Parathyroid adenoma (tissue), 2 donors: Measurements from ENCODE around the gene CEP112.

Experiments
- H2AFZ ChIP-seq: fragments of 300-600 bp; sonication (generic); one replicate; pipeline ENCODE4 v1.7.0; 2017; ENCODE audit warnings: antibody characterized with exemption, mild to moderate bottlenecking
- H3K27ac ChIP-seq: fragments of 300-600 bp; sonication (generic); one replicate; pipeline ENCODE4 v1.7.0; 2017
- H3K27me3 ChIP-seq: fragments of 300-600 bp; sonication (generic); one replicate; pipeline ENCODE4 v1.7.0; 2017; ENCODE audit warnings: low read length; ENCODE audit not compliant: control insufficient read depth, insufficient read depth
- H3K36me3 ChIP-seq: fragments of 300-600 bp; sonication (generic); one replicate; pipeline ENCODE4 v1.7.0; 2017; ENCODE audit warnings: low read length; ENCODE audit not compliant: control insufficient read depth, insufficient read depth
- H3K4me1 ChIP-seq: fragments of 300-600 bp; sonication (generic); one replicate; pipeline ENCODE4 v1.7.0; 2017; ENCODE audit warnings: control low read depth
- H3K4me2 ChIP-seq: fragments of 300-600 bp; sonication (generic); one replicate; pipeline ENCODE4 v1.7.0; 2017; ENCODE audit warnings: low read length
- H3K4me3 ChIP-seq: fragments of 300-600 bp; sonication (generic); one replicate; pipeline ENCODE4 v1.7.0; 2017; ENCODE audit warnings: low read depth, low read length
- H3K79me2 ChIP-seq: fragments of 300-600 bp; sonication (generic); one replicate; pipeline ENCODE4 v1.7.0; 2017; ENCODE audit warnings: control low read depth
- H3K9ac ChIP-seq: fragments of 300-600 bp; sonication (generic); one replicate; pipeline ENCODE4 v1.7.0; 2017; ENCODE audit warnings: mild to moderate bottlenecking
- H3K9me3 ChIP-seq: fragments of 300-600 bp; sonication (generic); one replicate; pipeline ENCODE4 v1.7.0; 2017; ENCODE audit warnings: low read length; ENCODE audit not compliant: control insufficient read depth
- TF ChIP-seq, protein P1 (sequence below): fragments of 300-600 bp; sonication (generic); IDR thresholded peaks from one replicate; pipeline ENCODE4 v1.7.0; 2017; ENCODE audit warnings: antibody characterized with exemption, mild to moderate bottlenecking
- donor health status: primary hyperparathyroidism.

CEP112 gene

DNA sequence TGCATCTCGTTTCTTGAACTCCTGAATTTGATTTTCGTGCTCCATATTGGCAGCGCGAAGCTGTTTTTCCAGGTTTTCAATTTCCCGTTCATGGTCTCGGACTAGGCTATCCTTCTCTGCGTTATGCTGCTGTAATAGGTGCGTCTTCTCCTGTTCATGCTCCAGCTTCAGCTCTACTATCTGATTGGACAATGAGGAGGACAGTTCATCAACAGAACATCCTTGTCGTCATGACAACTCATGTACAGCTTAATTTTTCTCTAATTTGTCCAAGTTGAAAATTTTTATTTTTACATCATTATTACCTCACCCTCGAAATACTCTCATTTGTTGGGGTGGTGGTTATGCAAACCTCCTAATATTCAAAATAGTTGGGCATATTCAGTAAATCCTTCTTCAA, 289.8 kb downstream of the CEP112 start:
- Histone ChIP-seq H3K4me1 (no peaks in the 10 kb centered on the region), H3K4me2 (no peak overlapping the region), H3K79me2 (no peaks in the 10 kb centered on the region), H3K36me3 (no peaks in the 10 kb centered on the region), H3K9ac (no peak overlapping the region), H2AFZ (no peak overlapping the region), H3K9me3 (no peaks in the 10 kb centered on the region), H3K4me3 (no peak overlapping the region), H3K27me3 (no peaks in the 10 kb centered on the region), H3K27ac (no peak overlapping the region)
- TF ChIP-seq, protein P1, sequence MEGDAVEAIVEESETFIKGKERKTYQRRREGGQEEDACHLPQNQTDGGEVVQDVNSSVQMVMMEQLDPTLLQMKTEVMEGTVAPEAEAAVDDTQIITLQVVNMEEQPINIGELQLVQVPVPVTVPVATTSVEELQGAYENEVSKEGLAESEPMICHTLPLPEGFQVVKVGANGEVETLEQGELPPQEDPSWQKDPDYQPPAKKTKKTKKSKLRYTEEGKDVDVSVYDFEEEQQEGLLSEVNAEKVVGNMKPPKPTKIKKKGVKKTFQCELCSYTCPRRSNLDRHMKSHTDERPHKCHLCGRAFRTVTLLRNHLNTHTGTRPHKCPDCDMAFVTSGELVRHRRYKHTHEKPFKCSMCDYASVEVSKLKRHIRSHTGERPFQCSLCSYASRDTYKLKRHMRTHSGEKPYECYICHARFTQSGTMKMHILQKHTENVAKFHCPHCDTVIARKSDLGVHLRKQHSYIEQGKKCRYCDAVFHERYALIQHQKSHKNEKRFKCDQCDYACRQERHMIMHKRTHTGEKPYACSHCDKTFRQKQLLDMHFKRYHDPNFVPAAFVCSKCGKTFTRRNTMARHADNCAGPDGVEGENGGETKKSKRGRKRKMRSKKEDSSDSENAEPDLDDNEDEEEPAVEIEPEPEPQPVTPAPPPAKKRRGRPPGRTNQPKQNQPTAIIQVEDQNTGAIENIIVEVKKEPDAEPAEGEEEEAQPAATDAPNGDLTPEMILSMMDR = no peak

- H2AFZ ChIP-seq = no peak overlapping the region
- no peaks in the 10 kb centered on the region for H3K27me3 ChIP-seq
- TF ChIP-seq, protein P1 = no peak
- H3K4me3 ChIP-seq = no peak overlapping the region
- H3K9ac ChIP-seq = no peak overlapping the region
- H3K4me2 ChIP-seq = no peak overlapping the region
- H3K79me2 ChIP-seq = no peaks in the 10 kb centered on the region
- no peaks in the 10 kb centered on the region for H3K36me3 ChIP-seq
- no peaks in the 10 kb centered on the region for H3K4me1 ChIP-seq
- H3K9me3 ChIP-seq = no peaks in the 10 kb centered on the region
- no peak overlapping the region for H3K27ac ChIP-seq
These were observed 290.5 kb downstream of the CEP112 start for GRCh38 chr17:65901394-65901793.

GRCh38 chr17:65900216-65900615, 291.7 kb downstream of the CEP112 start:
- Histone ChIP-seq H3K9ac (no peak overlapping the region), H3K4me1 (no peaks in the 10 kb centered on the region), H3K9me3 (no peaks in the 10 kb centered on the region), H3K4me3 (no peak overlapping the region), H3K79me2 (no peaks in the 10 kb centered on the region), H2AFZ (no peak overlapping the region), H3K27me3 (no peaks in the 10 kb centered on the region), H3K36me3 (no peaks in the 10 kb centered on the region), H3K4me2 (no peak overlapping the region), H3K27ac (no peak overlapping the region)
- TF ChIP-seq, protein P1 = no peak

DNA sequence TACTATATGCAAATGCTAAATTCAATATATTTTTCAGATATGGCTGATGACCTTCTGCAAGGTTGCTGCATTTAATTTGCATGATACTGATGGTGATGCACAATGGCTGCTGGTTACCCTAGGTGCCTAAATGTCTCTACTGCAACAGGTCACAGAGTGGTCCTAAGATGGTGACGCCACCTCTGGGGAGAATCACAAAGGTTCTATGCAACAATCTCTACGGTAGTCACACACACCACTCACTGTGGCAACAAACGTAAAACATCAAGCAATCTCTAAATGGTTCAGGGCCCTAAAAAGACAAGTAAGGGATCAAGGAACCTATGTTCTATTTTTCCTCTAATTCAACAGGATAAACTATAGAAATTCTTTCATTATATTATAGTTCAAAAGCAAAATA, 293.3 kb downstream of the CEP112 start:
- Histone ChIP-seq H3K4me1 (no peaks in the 10 kb centered on the region), H3K4me2 (no peak overlapping the region), H2AFZ (no peak overlapping the region)

GRCh38 chr17:65896889-65897288, 295.0 kb downstream of the CEP112 start:
- H3K27ac ChIP-seq = no peak overlapping the region
- no peak overlapping the region for H2AFZ ChIP-seq
- H3K79me2 ChIP-seq = no peaks in the 10 kb centered on the region
- no peaks in the 10 kb centered on the region for H3K36me3 ChIP-seq
- no peaks in the 10 kb centered on the region for H3K4me1 ChIP-seq
- no peak overlapping the region for H3K9ac ChIP-seq
- H3K27me3 ChIP-seq = no peaks in the 10 kb centered on the region
- no peak overlapping the region for H3K4me2 ChIP-seq
- no peak overlapping the region for H3K4me3 ChIP-seq
- TF ChIP-seq, protein P1 = no peak
- no peaks in the 10 kb centered on the region for H3K9me3 ChIP-seq

More for the DNA sequence above, 293.3 kb downstream of the CEP112 start:
- Histone ChIP-seq H3K27ac (no peak overlapping the region), H3K36me3 (no peaks in the 10 kb centered on the region), H3K4me3 (no peak overlapping the region), H3K27me3 (no peaks in the 10 kb centered on the region), H3K9me3 (no peaks in the 10 kb centered on the region), H3K79me2 (no peaks in the 10 kb centered on the region), H3K9ac (no peak overlapping the region)
- TF ChIP-seq, protein P1 = no peak
